ENCODE data around the gene EPHA5.
"Not testable (repeated sequence)": the region's sequence is repeated elsewhere in the genome, so short reads cannot be mapped to it uniquely, and the experiment has no call there.

The EPHA5 gene

DNA sequence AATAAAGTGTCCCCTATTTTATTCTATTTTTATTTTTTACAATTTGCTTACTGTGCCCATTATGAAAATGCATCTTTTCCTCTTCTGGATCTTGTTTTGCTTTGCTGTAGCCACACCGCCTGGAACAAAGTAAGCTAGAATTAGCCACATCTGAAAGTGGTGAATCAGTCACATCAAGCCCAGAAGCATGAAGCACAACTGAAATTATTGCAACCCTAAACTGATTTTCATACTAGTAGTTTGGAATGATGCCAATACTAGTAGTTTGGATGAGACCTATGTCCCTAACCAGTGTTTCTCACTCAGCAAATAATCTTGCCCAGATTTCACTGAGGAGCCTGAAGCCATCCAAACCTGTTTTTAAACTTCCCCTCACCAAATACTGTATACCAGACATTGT lies 303.0 kb downstream of the EPHA5 start:
- DNase-seq (ENCODE audit: low spot score) = no peak

- DNase-seq (ENCODE audit: low spot score) = no peak
Measured at GRCh38 chr4:65358914-65359313, 311.4 kb downstream of the EPHA5 start.

DNA sequence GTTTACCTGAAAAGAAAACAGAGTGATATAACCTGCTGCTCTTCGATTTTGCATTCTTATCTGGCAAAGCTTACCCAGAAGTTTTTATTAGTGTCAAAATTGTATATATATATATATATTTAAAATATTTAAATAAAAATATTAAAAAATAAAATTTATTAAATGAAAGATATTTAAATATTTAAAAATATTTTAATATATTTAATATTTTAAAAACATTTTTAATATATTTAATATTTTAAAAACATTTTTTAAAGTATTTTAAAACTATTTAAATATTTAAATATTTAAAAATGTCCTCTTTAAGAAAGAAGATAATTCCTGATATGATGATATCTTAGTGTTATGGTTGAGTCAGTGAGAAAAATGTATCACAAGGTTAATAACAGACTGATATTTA lies 317.2 kb downstream of the EPHA5 start:
- DNase-seq (ENCODE audit: low spot score) = no peak

DNA sequence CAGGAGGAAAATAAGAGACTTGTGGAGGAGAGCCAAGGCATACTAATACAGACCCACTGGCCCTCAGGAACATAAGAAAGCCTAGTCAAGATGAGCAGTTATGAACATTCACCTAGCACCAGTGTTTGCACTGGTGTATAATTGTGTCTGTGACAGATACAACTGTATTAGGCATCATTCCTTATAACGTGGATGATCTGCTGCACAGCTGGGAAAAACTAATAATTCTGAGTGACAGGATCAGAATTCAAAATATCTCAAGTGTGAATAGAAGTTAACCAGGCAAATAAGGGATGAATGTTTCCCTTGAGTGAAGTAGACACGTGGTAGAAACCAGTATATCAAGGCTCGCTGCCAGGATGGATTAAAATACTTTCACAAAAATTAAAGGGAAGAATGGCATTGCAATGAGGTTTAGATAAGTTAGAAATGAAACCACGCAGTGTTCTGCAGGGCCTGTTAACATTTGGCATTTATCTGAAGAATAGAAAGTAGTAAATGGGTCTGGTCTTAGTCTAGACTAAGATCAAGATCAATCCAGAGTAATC lies 325.9 kb downstream of the EPHA5 start:
- DNase-seq (ENCODE audit: low spot score) = no peak

- no peak for DNase-seq (ENCODE audit: low spot score)
Measured at GRCh38 chr4:65343342-65343741, 326.9 kb downstream of the EPHA5 start.

- no peak for DNase-seq (ENCODE audit: low spot score)
Measured at GRCh38 chr4:65341557-65341956, 328.7 kb downstream of the EPHA5 start.

GRCh38 chr4:65340382-65341109 lies 329.7 kb downstream of the EPHA5 start:
- no peak for DNase-seq (ENCODE audit: low spot score)

DNA sequence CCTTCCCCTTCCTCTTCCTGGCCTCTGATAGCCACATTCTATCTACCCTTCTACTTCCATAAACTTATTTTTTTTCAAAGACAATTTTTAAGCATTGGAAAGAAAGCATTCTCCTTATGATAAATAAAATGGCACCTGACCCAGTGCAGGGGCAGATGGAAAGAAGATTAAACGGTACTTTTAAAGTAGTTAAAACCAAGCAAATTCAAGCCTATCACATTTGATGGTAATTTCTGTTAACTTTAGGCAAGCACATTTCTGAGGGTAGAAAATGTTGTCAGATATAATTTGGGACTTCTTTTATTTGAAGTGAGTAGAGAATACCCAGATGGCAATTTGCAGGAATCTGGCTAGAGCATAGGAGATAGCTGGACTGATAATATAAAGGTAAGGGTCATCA lies 332.9 kb downstream of the EPHA5 start:
- no peak for DNase-seq (ENCODE audit: low spot score)

DNA sequence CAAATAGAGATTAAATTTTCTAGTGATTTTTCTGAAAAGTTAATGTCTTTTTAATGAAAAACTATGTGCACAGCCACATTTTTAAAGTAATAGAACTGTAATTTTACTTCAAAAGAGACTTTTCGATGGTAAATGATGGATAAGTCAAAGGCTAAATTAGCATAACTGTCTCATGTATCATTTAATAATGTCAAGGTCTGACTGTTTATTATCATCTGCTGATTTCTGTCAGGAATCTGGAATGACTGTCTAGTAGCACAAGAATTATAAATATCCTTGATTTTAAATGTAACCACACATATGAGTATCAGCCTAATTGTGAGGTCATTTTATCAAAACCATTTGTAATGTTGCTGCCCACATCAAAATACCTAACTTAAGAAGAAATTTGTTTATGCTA lies 333.8 kb downstream of the EPHA5 start:
- DNase-seq (ENCODE audit: low spot score) = no peak

DNA sequence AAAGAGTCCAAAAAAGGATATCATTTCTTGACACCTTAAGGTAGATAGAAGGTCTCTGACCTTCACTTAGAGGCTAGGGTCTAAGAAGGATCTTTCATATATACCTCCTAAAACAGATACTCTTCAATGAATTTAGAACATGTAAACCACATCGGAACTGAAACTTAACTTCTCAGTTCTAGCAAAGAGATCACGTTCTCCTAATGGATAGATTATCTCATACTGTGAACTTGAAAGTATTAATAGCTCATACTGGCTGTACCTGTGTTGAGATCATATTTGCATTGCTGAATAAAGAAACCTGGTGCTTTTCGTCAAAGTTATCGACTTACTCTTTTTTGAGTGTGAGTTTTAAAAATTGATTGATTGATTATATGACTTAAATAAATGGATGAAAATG lies 353.8 kb downstream of the EPHA5 start:
- no peak for DNase-seq (ENCODE audit: low spot score)

GRCh38 chr4:65311120-65311519 lies 359.2 kb downstream of the EPHA5 start:
- DNase-seq (ENCODE audit: low spot score) = no peak

DNA sequence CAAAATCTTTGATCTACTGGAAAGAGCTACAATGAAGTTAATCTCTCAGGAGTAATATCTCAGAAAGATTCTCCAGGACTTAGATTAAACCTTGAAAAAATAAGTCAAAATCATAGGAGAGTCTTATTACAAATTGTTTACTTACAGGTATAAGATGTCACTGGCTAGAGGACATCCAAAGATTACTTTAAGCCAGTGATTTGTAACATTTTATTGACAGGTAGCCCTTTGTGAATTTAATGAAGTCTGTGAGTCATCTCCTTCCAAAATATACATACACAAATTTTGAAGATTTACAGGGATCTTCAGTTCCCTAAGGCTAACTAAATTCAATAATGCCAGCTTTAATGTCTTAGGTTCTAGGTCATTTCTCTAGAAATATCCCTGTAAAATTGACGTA lies 359.7 kb downstream of the EPHA5 start:
- no peak for DNase-seq (ENCODE audit: low spot score)

GRCh38 chr4:65308626-65309025 lies 361.7 kb downstream of the EPHA5 start:
- not testable (repeated sequence) for DNase-seq (ENCODE audit: low spot score)

DNA sequence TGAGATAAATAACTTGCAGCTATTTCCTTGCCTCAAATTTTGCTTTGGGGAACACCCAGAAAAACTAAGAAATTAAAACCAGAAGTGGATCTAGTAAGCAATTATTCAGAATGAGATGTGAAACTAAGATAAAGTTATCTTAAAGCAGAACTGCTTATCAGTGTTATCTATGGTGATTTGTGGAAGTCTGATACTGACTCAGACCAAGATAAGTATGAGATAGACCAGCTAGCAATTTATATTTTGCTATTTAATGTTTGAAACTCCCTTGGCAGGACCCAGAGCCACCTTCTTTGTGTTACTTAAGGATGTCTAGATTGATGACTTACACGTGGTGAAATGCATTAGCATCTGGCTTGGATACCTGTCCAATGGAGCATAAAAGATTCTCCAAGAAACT lies 368.1 kb downstream of the EPHA5 start:
- no peak for DNase-seq (ENCODE audit: low spot score)

- DNase-seq (ENCODE audit: low spot score) = no peak
Measured at GRCh38 chr4:65296246-65296645, 374.0 kb downstream of the EPHA5 start.

- DNase-seq (ENCODE audit: low spot score) = no peak
Measured at GRCh38 chr4:65287071-65287470, 383.2 kb downstream of the EPHA5 start.

All from pons (tissue), 1 donor.